C1 segment of cervical spinal cord (tissue), 14 donors: ENCODE data around the gene BEX3.
"Not testable (repeated sequence)": the region's sequence is repeated elsewhere in the genome, so short reads cannot be mapped to it uniquely, and the experiment has no call there.

Experiments used
- DNase-seq, 14 donors: peaks; one replicate each; lab custom pipeline; 2025; lab: John Stamatoyannopoulos, UW

Gene BEX3

GRCh38 chrX:103376118-103376978 lies at the start of gene BEX3:
Gene BEX3 (plus strand): TSS chrX:103376538. CDS start chrX:103377522, 984 bp downstream.
- peak in 12 of 14 donors; percentile 11 to 71 (median 39) for DNase-seq

DNA sequence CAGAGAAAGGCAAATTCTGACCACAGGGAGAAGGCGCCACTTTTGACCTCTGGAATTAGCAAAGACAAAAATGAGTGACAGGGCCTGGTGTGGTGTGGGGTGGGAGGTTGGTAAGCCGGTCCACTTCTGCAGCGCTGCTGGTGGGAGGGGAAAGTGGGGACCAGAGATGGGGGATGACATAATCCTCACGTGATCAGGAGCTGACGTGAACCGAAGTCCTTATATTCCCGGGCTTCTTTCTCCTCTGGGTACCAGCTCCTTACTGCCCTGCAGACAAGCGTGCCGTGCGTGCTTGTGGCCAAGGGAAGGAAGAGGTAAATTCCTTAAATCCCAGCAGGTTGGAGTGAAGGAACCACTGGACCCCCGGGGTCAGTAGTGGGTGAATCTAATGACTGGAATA lies 46.3 kb upstream of the BEX3 start, which contains the start of gene TCEAL7:
Gene TCEAL7, plus strand, starts transcription at position 249 of the 400 bp plus-strand sequence. CDS start 1,165 bp downstream, outside the sequence.
- DNase-seq: peak in 12 of 14 donors; percentile 4 to 81 (median 40)

DNA sequence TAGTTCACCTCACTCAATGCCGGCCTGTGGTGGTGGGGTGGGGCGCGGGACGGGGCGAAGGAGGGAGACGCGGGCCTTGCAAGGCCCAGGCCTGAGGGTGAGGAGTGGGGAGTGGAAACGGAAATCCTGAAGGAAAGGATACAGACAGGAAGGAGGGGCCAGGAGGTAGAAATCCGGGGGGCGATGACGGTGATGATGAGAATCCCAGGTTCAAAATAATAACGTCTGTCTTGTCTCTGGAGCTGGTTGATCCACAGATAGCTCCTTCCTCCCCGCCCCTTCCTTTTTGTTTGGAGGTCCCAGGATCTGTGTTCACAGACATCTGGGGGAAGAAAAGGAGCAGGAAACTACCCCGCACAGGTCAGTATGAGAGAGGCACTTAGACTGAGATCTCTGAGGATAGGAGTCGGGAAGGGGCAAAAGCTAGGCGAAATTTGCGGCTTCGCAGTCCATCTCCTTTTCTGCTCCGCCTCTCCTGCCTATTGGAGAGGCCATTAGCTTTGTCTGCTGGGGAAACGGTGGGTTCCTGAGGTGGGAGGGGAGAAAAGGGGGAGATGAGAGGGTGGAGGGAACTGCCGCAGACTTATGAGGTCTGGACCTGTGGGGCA lies 45.6 kb upstream of the BEX3 start:
- DNase-seq: peak in 4 of 14 donors; percentile 7 to 39 (median 22)

DNA sequence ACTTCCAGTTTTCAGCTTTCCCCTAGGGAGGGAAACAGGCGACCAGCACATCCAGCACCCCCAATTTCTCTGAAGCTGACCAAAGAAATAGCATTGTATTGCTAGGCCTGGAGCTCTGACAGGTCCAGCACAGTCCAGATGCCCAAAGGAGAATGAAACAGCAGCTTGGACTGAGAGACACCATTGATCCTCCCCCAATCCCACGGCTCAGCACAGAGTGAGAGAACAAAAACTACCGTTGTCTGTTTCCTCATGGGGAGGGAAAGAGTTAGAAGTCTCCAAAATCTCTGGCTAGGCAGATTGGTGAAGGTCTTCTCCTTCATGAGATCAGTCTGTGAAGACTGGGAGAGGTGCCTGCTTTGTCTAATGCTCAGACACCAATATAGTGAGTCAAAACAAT lies 37.7 kb upstream of the BEX3 start:
- peak in 2 of 14 donors; percentile 13 to 23 for DNase-seq

GRCh38 chrX:103343105-103343504 lies 33.2 kb upstream of the BEX3 start:
- DNase-seq: peak in 3 of 14 donors; percentile 1 to 7 (median 4)

DNA sequence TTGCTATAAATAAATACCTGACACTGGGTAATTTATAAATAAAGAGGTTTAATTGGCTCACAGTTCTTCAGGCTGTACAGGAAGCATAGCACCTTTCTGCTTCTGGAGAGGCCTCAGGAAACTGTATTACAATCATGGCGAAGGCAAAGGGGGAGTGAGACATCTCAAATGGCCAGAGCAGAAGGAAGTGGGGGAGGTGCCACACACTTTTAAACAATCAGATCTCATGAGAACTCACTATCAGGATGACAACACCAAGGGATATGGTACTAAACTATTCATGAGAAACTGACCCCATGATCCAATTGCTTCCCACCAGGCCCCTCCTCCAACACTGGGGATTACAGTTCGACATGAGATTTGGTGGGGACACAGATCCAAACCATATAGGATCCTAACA lies 31.7 kb upstream of the BEX3 start:
- no peak for DNase-seq

DNA sequence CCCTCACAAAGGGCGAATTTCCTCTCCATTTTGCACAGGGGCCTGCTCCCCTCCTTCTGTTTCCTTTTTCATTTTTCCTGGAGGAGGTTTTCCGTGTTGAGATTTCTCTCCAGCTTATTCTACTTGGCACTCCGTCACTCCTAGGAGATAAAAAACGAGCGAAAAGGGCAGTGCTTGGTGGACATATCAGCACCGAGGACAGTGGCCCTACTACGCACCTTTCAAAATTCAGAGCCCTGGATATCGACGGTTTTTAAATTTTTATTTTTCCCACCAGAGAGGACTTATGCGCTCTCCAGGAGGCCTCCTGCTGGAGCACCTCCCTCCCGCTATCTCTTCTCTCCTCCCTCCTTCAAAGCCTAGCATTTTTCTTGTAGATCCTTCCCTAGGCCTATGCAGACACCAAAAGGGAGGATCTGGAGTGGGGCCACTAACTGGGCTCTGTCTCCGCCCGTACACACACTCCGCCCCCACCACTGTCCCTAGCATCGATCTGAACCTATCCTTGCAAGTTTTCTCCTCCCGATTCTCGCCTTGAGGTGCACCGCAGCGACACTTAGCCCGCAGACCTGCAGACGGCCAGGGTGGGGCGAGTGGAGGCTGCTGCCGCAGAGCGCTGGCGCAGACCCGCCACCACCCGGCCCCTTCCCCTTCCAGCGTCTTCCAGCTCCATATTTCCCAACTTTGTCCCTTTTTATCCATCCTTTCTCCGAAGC lies 28.5 kb upstream of the BEX3 start:
- no peak for DNase-seq

- peak in 11 of 14 donors; percentile 4 to 60 (median 38) for DNase-seq
These were observed 20.1 kb upstream of the BEX3 start, which contains the start of gene TCEAL9 for GRCh38 chrX:103356130-103356798. Gene TCEAL9 (plus strand): TSS chrX:103356506. CDS start chrX:103357685, 1,179 bp downstream.

DNA sequence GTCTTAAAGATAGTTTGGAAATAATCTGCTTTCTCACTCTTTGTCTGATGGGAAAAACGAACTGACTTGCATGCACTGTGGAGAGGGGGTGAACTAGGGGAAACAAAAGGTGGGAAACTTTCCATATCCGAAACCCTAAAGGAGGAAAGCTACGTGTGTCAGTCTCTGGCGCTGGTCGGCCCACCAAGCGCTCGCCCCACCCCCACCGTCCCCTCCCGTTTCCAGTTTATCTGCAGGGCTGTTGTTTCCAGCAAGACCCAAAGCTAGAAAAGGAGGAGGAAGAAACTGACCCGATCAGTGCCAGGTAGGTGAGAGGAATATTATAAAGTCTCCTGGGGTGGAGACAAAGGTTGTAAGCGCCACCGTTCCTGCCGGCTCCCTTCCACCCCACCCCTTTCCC lies 19.5 kb upstream of the BEX3 start:
- peak in 5 of 14 donors; percentile 7 to 42 (median 10) for DNase-seq

- no peak for DNase-seq
These were observed 18.5 kb upstream of the BEX3 start for GRCh38 chrX:103357871-103358270.

DNA sequence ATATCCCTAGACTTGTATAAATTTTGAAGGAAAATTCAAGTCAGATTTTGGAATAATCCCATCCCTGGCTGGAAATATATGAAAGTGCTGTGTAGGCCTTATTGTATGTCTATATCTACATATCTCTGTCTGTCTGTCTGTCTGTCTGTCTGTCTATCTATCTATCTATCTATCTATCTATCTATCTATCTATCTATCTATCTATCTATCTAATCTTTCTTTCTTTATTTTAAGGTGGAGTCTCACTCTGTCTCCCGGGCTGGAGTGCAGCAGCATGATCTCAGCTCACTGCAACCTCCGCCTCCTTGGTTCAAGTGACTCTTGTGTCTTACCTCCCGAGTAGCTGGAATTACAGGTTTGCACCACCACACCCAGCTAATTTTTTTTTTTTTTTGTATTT lies 16.7 kb upstream of the BEX3 start:
- DNase-seq: not testable (repeated sequence)

DNA sequence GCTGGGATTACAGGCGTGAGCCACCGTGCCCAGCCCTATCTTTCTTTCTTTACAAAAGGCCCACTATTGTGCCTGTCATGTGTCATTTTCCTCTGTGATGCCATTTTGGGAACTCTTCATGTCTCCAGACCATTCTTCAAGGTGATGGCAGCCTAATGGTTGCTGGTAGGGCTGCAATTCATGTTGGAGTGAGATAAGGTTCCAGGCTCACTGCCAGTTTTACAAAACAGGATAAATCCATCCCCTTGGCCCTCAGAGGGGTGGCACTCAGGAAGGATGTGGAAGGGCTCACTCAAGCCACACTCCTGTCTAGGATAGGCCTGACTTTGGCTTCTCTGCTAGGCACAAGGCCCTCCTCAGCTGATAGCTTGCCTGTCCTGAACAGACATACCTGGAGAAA lies 16.2 kb upstream of the BEX3 start:
- no peak for DNase-seq

DNA sequence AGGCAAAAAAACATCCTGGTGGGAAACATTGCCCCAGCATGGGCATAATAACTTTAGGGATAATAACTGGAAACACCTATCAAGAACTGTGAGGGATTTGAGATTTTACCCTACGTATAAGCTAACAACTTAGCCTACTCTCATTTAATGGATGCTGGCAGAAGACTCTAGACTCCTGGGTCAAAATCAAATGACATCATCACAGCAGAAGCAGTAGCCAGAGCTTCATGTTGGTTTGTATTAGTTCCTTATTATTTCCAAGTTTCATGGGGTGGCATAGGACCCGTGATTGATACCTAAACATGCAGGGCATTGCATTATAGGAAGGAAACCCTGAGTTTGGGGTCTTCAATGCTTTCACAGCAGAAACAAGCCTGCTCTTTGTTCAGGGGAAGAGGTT lies 15.4 kb upstream of the BEX3 start:
- DNase-seq: no peak

DNA sequence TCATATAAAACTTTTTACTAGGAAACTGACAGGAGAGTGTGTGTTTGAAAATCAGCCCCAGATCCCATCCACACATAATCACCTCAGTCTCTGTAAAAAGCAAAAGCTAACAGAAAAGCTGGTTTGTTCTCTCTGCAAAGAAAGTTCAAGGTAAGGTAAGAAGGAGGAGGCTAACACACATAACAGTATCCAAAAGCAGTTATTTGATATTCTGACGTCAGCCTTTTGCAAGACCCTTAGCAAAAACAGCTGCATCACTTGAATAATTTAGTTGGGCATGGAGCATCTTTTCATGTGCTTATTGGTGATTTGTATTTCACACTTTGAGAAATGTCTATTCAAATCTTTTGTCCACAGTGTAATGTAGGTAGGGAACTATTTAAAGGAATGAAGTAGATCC lies 14.5 kb upstream of the BEX3 start:
- no peak for DNase-seq

- no peak for DNase-seq
These were observed 13.9 kb upstream of the BEX3 start for GRCh38 chrX:103362474-103362873.

GRCh38 chrX:103363046-103363445 lies 13.3 kb upstream of the BEX3 start:
- no peak for DNase-seq

DNA sequence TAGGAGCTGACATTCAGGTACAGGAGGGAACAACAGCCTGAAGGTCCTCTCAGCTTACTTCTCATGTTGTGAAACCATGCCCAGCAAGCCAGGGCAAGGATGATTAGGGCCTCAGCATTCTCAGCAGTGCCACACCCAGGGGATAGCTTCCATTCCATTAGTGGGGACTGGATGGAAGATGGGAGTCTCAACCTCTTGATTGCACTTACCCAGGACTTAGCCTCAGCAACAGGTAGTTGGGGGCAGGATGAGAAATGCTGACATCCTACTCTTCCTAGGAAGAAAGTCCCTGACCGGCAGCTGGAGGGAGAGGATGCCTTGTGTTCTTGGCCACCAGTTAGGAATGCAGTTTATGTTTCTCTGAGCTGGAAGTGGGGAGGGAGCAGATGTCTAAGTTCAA lies 8.8 kb upstream of the BEX3 start:
- DNase-seq: no peak

DNA sequence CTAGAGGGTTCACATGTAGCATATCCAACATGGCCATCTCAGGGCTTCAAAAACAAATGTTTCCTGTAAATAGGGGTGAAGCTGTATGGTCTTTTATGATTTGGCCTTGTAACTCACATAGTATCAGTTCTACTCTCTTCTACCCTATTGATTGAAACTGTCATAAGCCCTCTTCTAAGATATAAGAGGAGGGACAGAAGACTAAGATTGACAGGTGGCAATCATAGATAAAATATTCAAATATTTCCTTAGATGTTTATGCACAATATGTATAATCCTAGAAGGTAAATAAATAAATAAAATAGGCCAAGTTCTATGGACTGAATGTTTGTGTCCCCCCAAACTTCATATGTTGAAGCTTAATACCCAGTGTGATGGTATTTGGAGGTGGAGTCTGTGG lies 6.9 kb upstream of the BEX3 start:
- DNase-seq: no peak

GRCh38 chrX:103372886-103373285 lies 3.5 kb upstream of the BEX3 start:
- no peak for DNase-seq

GRCh38 chrX:103373581-103373980 lies 2.8 kb upstream of the BEX3 start:
- no peak for DNase-seq

DNA sequence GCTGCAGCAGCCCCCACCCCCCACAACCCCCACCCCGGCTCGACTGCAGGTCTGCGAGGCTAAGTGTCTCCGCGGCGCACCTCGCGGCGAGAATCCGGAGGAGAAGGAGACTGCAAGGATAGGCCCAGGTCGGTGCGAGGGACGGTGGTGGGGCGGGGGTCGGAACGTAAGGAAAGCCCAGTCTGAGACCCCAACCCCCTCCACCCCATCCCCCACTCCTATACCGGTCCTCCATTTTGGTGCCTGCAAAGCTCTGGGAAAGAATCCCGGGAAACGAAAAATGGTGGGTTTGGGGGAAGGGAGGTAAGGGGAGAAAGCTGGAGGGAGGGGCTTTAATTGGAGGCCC lies 614 bp downstream of the BEX3 start:
- peak in 8 of 14 donors; percentile 4 to 50 (median 15) for DNase-seq

DNA sequence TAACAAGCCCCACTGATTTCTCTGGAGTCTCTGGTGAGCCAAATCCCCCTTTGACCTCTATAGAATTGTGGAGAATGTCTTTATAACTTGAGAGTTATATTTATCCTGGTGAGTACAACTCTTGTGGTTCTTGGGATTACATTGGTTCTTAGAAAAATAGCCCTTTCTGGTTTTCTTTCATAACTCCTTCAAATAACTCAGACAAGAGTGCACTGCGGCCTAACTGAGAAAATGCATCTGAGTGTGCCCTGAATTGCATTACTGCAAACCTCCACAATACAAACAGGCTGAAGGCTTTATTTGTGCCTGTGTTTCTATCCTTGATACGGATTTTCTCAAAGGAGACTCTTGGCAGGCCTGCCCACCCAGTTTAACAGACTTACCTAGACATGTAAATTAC lies 2.7 kb downstream of the BEX3 start:
- DNase-seq: no peak
